ENCODE data around the gene SLC9C1.
A peak's percentile ranks its signal among the peaks of the same experiment; 100 is the strongest.
"Not testable (repeated sequence)": the region's sequence is repeated elsewhere in the genome, so short reads cannot be mapped to it uniquely, and the experiment has no call there.

The SLC9C1 gene

DNA sequence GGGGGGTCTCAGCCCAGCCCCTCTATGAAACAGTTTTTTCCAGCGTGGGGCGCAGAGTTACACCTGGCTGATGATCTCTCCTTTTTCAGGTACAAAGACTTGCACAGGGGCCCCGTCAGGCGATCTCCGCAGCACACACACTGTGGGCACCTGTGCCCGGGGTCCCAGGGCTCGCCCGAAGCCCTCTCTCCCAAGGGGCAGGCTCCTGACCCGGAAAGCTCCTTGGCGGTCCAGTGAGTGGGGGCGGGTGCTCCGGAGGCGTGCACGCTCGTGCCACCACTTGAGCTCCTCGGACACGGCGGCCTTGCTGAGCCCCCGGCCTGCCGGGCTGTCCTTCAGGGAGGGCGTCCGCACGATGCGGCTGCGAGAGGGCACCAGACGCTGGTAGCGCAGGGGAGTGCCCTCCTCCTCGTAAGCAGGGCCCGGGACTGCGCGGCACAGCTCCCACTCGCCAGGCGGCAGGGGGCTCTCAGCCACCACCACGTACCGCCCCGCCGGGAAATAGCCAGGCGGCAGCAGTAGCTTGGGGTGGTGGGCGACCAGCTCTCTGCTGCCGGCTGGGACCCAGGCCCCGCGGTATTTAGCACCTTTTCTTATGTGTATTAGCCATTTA, 108.5 kb downstream of the SLC9C1 start:
- DNase-seq, result not testable (repeated sequence)

DNA sequence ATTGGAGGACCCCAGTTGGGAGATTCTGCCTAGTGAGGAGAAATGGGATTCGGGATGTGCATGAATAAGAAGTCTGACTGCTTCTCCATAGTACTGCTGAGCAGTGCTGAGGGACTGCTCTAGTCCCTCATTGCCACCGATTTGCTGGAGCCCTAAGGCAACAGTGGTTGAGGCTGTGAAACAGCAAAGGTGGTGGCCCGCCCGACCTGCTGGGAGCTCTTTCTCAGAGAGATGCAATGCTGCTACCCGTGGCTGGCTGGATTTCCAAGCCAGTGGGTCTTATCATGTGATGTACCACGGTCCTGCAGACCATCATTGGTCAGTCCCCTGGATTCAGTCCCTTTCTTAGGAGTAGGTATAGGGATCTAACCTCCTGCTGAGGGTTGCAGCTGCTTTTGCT, 118.4 kb downstream of the SLC9C1 start:
- no peak for DNase-seq

DNA sequence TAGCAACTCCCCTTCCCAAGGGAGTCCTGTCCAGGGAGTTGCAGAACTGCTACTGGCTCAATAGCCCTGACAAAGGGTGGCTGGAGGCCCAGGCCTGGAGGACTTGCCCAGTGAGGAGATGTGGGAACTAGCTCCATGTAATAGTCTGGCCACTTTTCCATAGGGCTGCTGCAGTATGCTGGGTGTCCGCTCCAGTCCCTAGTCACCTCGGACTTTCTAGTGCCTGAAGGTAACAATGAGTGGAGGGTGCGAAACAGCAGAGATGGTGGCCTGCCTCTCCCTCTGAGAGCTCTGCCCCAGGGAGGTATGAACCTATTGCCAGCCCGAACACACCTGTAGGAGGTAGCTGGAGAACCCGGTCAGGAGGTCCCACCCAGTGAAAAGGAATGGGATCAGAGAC, 119.0 kb downstream of the SLC9C1 start:
- no peak for DNase-seq

- no peak for DNase-seq
These were observed 122.9 kb downstream of the SLC9C1 start for GRCh38 chr3:112171144-112171543.

DNA sequence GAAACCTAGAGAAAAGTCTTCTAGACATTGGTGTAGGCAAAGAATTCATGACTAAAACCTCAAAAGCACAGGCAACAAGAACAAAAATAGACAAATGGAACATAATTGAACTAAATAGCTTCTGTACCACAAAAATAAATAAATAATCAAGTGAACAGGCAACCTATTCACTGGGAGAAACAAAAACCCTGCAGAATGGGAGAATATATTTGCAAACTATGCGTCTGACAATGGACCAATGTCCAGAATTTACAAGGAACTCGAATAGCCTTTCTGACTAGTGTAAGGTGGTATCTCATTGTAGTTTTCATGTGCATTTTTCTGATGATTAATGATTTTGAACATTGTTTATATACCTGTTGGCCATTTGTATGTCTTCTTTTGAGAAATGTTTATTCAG, 124.0 kb downstream of the SLC9C1 start:
- no peak for DNase-seq

DNA sequence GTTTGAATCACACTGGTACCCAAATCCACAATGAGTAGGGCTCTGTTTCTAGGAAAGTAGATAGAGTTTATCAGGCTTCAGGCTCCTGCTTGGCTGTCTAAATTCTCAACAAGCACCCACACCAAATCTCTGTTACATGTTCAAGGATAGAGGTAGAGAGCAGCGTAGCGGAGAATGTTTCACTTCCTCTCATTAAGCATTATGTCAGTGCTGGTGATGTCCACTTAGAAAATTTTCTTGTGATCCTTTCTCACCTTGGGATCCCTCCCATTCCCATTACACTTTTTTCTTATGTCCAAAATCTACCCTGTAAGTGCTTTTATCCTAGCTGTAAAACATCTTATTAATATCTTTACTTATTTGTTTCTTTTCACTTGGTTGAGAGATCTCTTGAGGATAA, 126.3 kb downstream of the SLC9C1 start:
- DNase-seq, result no peak

- no peak for DNase-seq
These were observed 144.9 kb downstream of the SLC9C1 start for GRCh38 chr3:112149136-112149535.

GRCh38 chr3:112143689-112144088, 150.3 kb downstream of the SLC9C1 start:
- DNase-seq, result no peak

DNA sequence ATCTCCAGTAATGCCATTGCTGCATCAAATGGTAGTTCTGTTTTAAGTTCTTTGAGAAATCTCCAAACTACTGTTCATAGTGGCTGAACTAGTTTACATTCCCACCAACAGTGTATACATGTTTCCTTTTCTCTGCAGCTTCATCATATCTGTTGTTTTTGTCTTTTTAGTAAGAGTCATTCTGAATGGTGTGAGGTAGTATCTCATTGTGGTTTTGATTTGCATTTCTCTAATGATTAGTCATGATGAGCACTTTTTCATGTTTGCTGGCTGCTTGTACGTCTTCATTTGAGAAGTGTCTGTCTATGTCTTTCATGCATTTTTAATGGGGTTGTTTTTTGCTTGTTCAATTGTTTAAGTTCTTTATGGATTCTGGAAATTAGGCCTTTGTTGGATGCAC, 150.8 kb downstream of the SLC9C1 start:
- DNase-seq, result no peak

DNA sequence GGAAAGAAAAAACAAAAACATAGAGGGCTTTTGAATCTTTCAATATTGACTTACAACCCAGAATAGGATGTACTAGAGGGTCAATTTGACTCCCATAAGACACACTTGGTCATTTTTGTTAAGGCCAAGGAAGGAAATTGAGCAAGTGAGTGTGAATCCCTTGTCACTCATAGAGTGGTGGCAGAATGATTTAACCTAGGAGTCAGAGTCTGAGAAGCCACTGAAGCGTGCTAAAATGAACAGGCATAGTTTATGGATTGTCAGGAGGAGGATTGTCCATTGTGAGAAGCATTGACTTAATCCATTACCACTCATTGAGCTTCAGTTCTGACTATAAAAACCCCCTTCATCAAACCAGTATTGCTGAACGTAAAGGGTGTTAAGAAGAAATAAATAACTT, 152.7 kb downstream of the SLC9C1 start:
- no peak for DNase-seq

- DNase-seq, result no peak
These were observed 153.4 kb downstream of the SLC9C1 start for GRCh38 chr3:112140584-112140983.

DNA sequence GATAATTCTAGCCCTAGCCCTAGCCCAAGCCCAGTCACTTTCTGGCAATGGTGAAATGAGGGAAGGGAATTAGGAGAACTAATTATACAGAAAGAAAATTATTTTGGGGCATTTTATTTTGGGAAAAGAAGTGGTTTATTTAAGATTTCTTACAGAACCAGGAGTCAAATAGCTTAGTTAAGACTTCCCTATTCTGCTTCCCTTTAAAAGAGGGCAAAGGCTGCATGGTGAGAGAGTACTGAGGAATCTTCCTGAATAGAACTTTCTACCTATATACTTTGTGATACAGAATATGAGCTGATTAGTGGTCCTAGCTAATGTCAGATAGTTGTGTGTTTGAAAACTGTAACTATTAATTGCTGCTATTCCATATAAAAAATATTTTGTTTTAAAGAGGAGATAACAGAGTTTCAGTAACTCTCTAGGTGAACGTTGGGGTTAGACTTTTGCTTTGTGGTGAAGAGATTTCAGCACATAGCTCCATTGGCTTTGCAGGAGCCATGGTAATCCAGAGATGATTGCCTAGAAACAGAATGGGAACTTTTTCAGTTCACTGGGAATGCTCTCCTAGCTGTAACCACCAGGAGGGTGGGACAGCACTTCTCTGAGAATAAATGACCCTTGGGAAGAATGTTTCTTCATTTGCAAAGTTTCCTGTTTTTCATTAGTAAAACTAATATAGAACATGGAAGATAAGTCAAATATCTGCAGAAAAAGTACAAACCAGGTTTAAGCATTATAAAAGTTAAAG, 155.6 kb downstream of the SLC9C1 start:
- no peak for DNase-seq

DNA sequence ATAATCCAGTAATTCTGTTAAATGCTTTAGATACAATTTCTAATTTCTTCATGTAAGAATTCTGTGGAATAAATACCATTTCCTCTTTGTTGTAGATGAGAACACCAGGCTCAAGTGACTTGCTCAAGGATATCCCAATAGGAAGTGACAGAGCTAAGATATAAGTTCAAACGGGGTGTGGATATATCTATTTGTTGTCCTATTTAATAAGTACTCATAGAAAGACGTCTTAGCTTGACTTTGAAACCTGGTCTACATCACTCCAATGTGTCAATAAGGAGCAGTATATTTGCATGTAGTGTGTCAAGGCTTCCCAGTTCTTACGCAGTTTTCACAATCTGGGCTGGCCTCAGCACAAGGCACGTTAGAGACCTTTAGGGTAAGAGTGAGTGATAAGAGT, 156.2 kb downstream of the SLC9C1 start:
- DNase-seq, result no peak

- DNase-seq, result peak; percentile 31
These were observed 156.9 kb downstream of the SLC9C1 start for GRCh38 chr3:112136959-112137693.

GRCh38 chr3:112136046-112136445, 158.0 kb downstream of the SLC9C1 start:
- no peak for DNase-seq

- DNase-seq, result no peak
These were observed 159.5 kb downstream of the SLC9C1 start for GRCh38 chr3:112134335-112135124.

- DNase-seq, result no peak
These were observed 160.2 kb downstream of the SLC9C1 start for GRCh38 chr3:112133626-112134334.

DNA sequence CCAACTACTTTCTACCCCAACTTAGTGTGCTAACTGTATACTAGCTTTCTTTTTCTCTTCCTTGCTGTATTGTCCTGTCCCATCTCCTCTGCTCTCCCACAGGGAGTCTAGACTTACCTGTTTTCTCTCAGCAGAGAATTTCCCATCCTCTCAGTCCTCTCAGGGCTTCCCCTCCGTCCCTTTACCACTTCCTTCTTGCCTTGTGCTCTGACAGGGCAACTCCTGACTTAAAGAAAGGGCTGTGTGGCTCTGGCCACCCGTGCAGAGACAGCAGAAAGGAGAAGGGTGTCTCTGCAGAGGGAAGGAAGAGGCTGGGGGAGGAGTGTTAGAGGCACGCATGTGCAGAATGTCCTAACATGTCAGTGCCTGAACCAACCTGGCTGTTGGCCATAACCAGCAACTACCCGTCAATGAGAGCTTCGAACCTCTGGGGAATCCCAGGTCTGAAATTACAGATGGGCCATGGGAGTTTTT, 161.0 kb downstream of the SLC9C1 start, which contains the start of gene GCSAM:
Gene GCSAM (minus strand): TSS at position 274 of the 474 bp plus-strand sequence. CDS start 128 bp downstream, at position 146.
- DNase-seq, result peak; percentile 63

GRCh38 chr3:112132554-112132953, 161.5 kb downstream of the SLC9C1 start:
- no peak for DNase-seq

DNA sequence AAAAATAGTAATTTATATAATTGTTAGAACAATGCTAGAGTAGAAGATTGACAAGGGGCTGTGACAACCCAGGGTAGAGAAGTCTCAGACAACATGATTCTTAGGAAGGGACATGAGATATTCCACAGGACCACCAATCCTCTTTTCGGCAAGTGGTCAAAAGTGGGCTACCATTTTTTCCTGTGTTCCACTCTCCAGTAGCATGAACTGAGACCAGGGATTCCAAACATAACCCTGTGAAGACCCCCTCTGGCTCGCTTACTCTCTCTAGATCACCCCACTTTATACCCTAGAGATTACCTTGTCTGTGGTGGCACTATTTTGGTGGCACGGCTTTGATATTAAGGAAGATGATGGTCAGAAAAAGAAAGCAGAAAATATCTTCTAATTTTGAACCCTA, 161.9 kb downstream of the SLC9C1 start:
- DNase-seq, result no peak

GRCh38 chr3:112131111-112131510, 162.9 kb downstream of the SLC9C1 start:
- DNase-seq, result no peak

DNA sequence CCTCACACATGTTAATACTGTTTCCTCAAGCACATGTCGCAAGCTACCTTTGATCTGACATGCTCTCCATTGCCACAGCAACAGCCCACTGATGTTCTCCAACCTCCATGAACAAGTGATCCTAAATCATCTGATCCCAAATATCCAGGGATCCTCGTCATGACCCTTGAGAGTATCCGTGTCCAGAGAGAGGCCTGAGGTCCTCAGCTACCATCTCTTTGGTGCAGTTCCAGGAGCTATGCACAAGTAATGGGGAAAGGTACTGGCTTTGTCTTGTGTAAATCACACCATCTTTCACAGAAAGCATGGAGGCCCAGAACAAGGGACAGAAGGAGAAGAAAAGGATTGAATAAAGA, 163.4 kb downstream of the SLC9C1 start:
- DNase-seq, result no peak
